IMR-90 (cell line): ENCODE results near the gene EIF2B2. TPM values are rescaled to one million over a fixed set of nuclear protein-coding genes. Genes with fewer than 3 reads are reported as not detected.

Source experiments
- ATAC-seq: fragments of 200-7000 bp; cut with Tn5 transposase; 2 replicates; pipeline ENCODE4 v1.9.1; 2020; ENCODE audit warnings: low read depth, mild to moderate bottlenecking, moderate library complexity
- BruUV-seq: library from RNA; stranded (reverse); fragments of 400-500 nt; replicated peaks from 2 replicates; lab custom pipeline; 2021; lab: Mats Ljungman, UMichigan
- CTCF ChIA-PET: fragments of 300-600 bp; formaldehyde crosslinking; extraction: SDS; loops from one replicate; lab custom pipeline; 2021; ENCODE audit warnings: antibody characterized with exemption; lab: Yijun Ruan, JAX
- POLR2A ChIA-PET: fragments of 300-600 bp; sonication (Branson Sonifier 250); formaldehyde crosslinking; loops from one replicate; lab custom pipeline; 2022; ENCODE audit warnings: antibody characterized with exemption; ENCODE audit not compliant: unreplicated experiment; lab: Charles Lee
- DNase-seq: peaks from one replicate; pipeline ENCODE4 v3.0.0; 2013
- H2AFZ ChIP-seq: replicated peaks from 2 replicates; pipeline ENCODE3; 2013; ENCODE audit warnings: low read length, mild to moderate bottlenecking; ENCODE audit not compliant: poor library complexity
- H2AK5ac ChIP-seq: 2 replicates; pipeline ENCODE4 v1.6.1; 2013; ENCODE audit warnings: low read depth, low read length, inconsistent platforms
- H2AK9ac ChIP-seq: replicated peaks from 2 replicates; pipeline ENCODE3; 2013; ENCODE audit warnings: mild to moderate bottlenecking, low read depth, low read length, moderate library complexity; ENCODE audit not compliant: poor library complexity
- H2BK120ac ChIP-seq: 2 replicates; pipeline ENCODE4 v1.6.1; 2013; ENCODE audit warnings: low read depth, low read length, inconsistent platforms
- H2BK15ac ChIP-seq: 3 replicates; pipeline ENCODE4 v1.6.1; 2013; ENCODE audit warnings: low read depth, low read length, inconsistent platforms
- H2BK20ac ChIP-seq: 2 replicates; pipeline ENCODE4 v1.6.1; 2013; ENCODE audit warnings: low read depth, mild to moderate bottlenecking, inconsistent platforms, low read length, moderate library complexity
- H2BK5ac ChIP-seq: 2 replicates; pipeline ENCODE4 v1.6.1; 2013; ENCODE audit warnings: mild to moderate bottlenecking, low read depth, low read length, inconsistent platforms; ENCODE audit not compliant: poor library complexity, severe bottlenecking
- H3K14ac ChIP-seq: replicated peaks from 2 replicates; pipeline ENCODE4 v1.6.1; 2013; ENCODE audit warnings: low read depth, low read length, inconsistent platforms
- H3K18ac ChIP-seq: 2 replicates; pipeline ENCODE4 v1.6.1; 2013; ENCODE audit warnings: low read depth, low read length, control low read depth
- H3K23ac ChIP-seq: 2 replicates; pipeline ENCODE4 v1.6.1; 2013; ENCODE audit warnings: low read depth, low read length, inconsistent platforms
- H3K27ac ChIP-seq: 2 replicates; pipeline ENCODE4 v1.5.1; 2013; ENCODE audit warnings: mild to moderate bottlenecking, control low read depth, low read length; ENCODE audit not compliant: insufficient read depth
- H3K27me3 ChIP-seq: 2 replicates; pipeline ENCODE4 v1.6.1; 2013; ENCODE audit warnings: low read length; ENCODE audit not compliant: control insufficient read depth, insufficient read depth
- H3K36me3 ChIP-seq: 2 replicates; pipeline ENCODE4 v1.6.1; 2013; ENCODE audit warnings: low read length, mixed read lengths; ENCODE audit not compliant: control insufficient read depth, insufficient read depth
- H3K4ac ChIP-seq: 2 replicates; pipeline ENCODE4 v1.6.1; 2013; ENCODE audit warnings: low read depth, low read length, inconsistent platforms
- H3K4me1 ChIP-seq: 2 replicates; pipeline ENCODE4 v1.6.1; 2013; ENCODE audit warnings: low read length, mixed read lengths; ENCODE audit not compliant: control insufficient read depth, insufficient read depth
- H3K4me2 ChIP-seq: 2 replicates; pipeline ENCODE4 v1.6.1; 2013; ENCODE audit warnings: low read depth, mild to moderate bottlenecking, control low read depth, low read length, moderate library complexity
- H3K4me3 ChIP-seq: 2 replicates; pipeline ENCODE4 v1.5.1; 2013; ENCODE audit warnings: low read depth, mild to moderate bottlenecking, control low read depth, low read length, moderate library complexity; ENCODE audit not compliant: insufficient read depth
- H3K56ac ChIP-seq: 2 replicates; pipeline ENCODE4 v1.6.1; 2013; ENCODE audit warnings: low read length, inconsistent platforms; ENCODE audit not compliant: insufficient read depth; ENCODE audit errors: extremely low read depth
- H3K79me1 ChIP-seq, 2 experiments: 2 replicates each; pipeline ENCODE4 v1.6.1; 2013; ENCODE audit warnings: low read length in 2 of 2, inconsistent platforms in 1 of 2, low read depth in 1 of 2
- H3K9ac ChIP-seq: 2 replicates; pipeline ENCODE4 v1.6.1; 2013; ENCODE audit warnings: low read depth, low read length, control low read depth
- H3K9me1 ChIP-seq: 2 replicates; pipeline ENCODE4 v1.6.1; 2013; ENCODE audit warnings: low read length, inconsistent platforms; ENCODE audit not compliant: insufficient read depth
- H3K9me3 ChIP-seq: 2 replicates; pipeline ENCODE4 v1.6.1; 2013; ENCODE audit warnings: low read length; ENCODE audit not compliant: control insufficient read depth, insufficient read depth
- H4K20me1 ChIP-seq: 2 replicates; pipeline ENCODE4 v1.6.1; 2013; ENCODE audit warnings: low read length, inconsistent platforms; ENCODE audit not compliant: insufficient read depth
- H4K5ac ChIP-seq: 2 replicates; pipeline ENCODE4 v1.6.1; 2013; ENCODE audit warnings: mild to moderate bottlenecking, low read depth, low read length, control low read depth
- H4K8ac ChIP-seq, 2 experiments: 2 replicates each; pipeline ENCODE4 v1.6.1; 2013; ENCODE audit warnings: low read depth in 2 of 2, low read length in 2 of 2, control low read depth in 1 of 2, inconsistent platforms in 1 of 2
- H4K91ac ChIP-seq: 2 replicates; pipeline ENCODE4 v1.6.1; 2013; ENCODE audit warnings: low read depth, low read length, inconsistent platforms; ENCODE audit not compliant: insufficient read depth
- BHLHE40 ChIP-seq: fragments of 150-350 bp; IDR thresholded peaks from 2 replicates; pipeline ENCODE4 v1.6.1; 2016; ENCODE audit warnings: mild to moderate bottlenecking, low read depth, low read length
- CEBPB ChIP-seq: IDR thresholded peaks from 2 replicates; pipeline ENCODE4 v1.6.1; 2012; ENCODE audit warnings: low read depth, low read length, improper control_type of control experiment
- FOS ChIP-seq: fragments of 150-350 bp; IDR thresholded peaks from 2 replicates; pipeline ENCODE4 v1.6.1; 2016; ENCODE audit warnings: low read depth, low read length
- MAFK ChIP-seq: IDR thresholded peaks from 2 replicates; pipeline ENCODE4 v1.6.1; 2012; ENCODE audit warnings: low read depth, low read length, improper control_type of control experiment
- POLR2A ChIP-seq: IDR thresholded peaks from 2 replicates; pipeline ENCODE4 v1.6.1; 2012; ENCODE audit warnings: mild to moderate bottlenecking, low read depth, low read length
- RCOR1 ChIP-seq: IDR thresholded peaks from 2 replicates; pipeline ENCODE4 v1.6.1; 2012; ENCODE audit warnings: mild to moderate bottlenecking, low read length, improper control_type of control experiment; ENCODE audit not compliant: insufficient replicate concordance
- RFX5 ChIP-seq: IDR thresholded peaks from 2 replicates; pipeline ENCODE4 v1.8.0; 2012; ENCODE audit warnings: low read depth, mild to moderate bottlenecking, low read length, moderate library complexity
- WGBS, 2 experiments: methylation state at CpG; one replicate each; pipeline versions ENCODE4 v1.1.5 to v1.1.7; 2013; ENCODE audit warnings: missing lambda C conversion rate in 2 of 2; ENCODE audit not compliant: insufficient read length in 1 of 2; ENCODE audit errors: extremely low coverage in 2 of 2; 5-methylcytosine and 5-hydroxymethylcytosine counted together
- dilution Hi-C: fragments of 300-500 bp; cut with HindIII; formaldehyde crosslinking; loops from one replicate; pipeline ENCODE4 v1.14.3; 2018; ENCODE audit warnings: low sequenced_read_pairs; ENCODE audit not compliant: unreplicated experiment
- in situ Hi-C: fragments of 300-500 bp; cut with MboI; formaldehyde crosslinking; loops from 3 replicates; pipeline ENCODE4 v1.14.3; 2019; ENCODE audit warnings: low sequenced_read_pairs, inconsistent platforms, mixed read lengths
- intact Hi-C: fragments of 100-400 bp; cut with micrococcal nuclease; formaldehyde crosslinking; loops from 2 replicates; pipeline ENCODE4 v1.10.0; 2022
- polyA plus RNA-seq, 3 experiments: library from polyadenylated mRNA; depleted of rRNA; stranded (reverse); fragments of >200 nt; gene quantifications; 2 replicates each; pipeline ENCODE4 v1.2.3, GENCODE V29; 2012; ENCODE audit warnings: low replicate concordance in 1 of 3
- total RNA-seq: library from RNA; depleted of rRNA; stranded (reverse); fragments of >200 nt; gene quantifications from 2 replicates; pipeline ENCODE4 v1.2.3, GENCODE V29; 2012

Gene EIF2B2
- total and polyA plus RNA-seq, 2 of the 4 experiments (the other 2 are of a cell fraction) = 63.6 to 70.1 TPM

DNA sequence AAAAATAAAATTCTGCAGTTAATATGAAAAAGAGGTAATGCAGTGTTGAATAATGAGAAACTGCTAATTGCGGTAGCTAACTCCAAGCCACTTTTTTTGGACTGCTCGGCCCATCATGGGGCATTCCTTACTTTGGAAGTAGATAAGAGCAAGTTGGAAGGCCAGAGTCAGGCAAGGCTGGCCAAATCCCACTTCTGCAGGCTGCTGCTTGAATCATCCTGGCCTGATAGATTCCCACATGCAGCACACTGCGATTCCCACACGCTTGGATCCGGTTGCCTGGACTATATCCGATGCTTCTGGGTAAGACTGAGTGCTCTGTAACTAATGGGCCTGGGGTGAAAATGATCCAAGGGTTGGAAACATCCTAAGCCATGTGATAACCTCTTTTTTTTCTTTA is 10.6 kb downstream of the EIF2B2 start:
- no peak overlapping the region for H3K4ac ChIP-seq
- intact Hi-C loops (no loop called here), dilution Hi-C loops (no loop called here), in situ Hi-C loops (no loop called here)
- H3K79me1 ChIP-seq = peaks cover 13 to 17% of the 10 kb centered on the region in 2 experiments; a peak in 3 of 4 replicates
- H3K56ac ChIP-seq = no peak overlapping the region
- H4K8ac ChIP-seq = no peak overlapping the region
- no peak overlapping the region for H2AK9ac ChIP-seq
- H2AFZ ChIP-seq = no peak overlapping the region
- peaks cover 3% of the 10 kb centered on the region for H3K9me1 ChIP-seq
- peaks cover 3% of the 10 kb centered on the region; the same call in 1 of the 2 replicates for H3K4me1 ChIP-seq
- ATAC-seq (no peak), DNase-seq (no peak)
- H3K23ac ChIP-seq = no peak overlapping the region
- ChIA-PET CTCF (no interaction called here), POLR2A (no interaction called here)
- no peaks in the 10 kb centered on the region for H3K9me3 ChIP-seq
- H2BK120ac ChIP-seq = no peak overlapping the region
- H3K14ac ChIP-seq = no peak overlapping the region
- H2AK5ac ChIP-seq = no peak overlapping the region
- no peaks in the 10 kb centered on the region for H3K27me3 ChIP-seq
- H4K5ac ChIP-seq = no peak overlapping the region
- no peak for TF ChIP-seq FOS
- no peak for TF ChIP-seq BHLHE40
- no peak for TF ChIP-seq POLR2A
- TF ChIP-seq MAFK = no peak
- TF ChIP-seq RCOR1 = no peak
- TF ChIP-seq RFX5 = no peak
- TF ChIP-seq CEBPB = no peak
- no TSS peak for BruUV-seq
- no peak overlapping the region for H2BK20ac ChIP-seq
- no peak overlapping the region for H3K9ac ChIP-seq
- H4K91ac ChIP-seq = no peak overlapping the region
- no CpG with 5 or more reads among the region's 6 CpGs for WGBS, 2 experiments
- no peaks in the 10 kb centered on the region for H4K20me1 ChIP-seq
- no peak overlapping the region for H3K4me3 ChIP-seq
- H3K4me2 ChIP-seq = no peak overlapping the region
- no peak overlapping the region for H2BK5ac ChIP-seq
- no peak overlapping the region for H3K18ac ChIP-seq
- H2BK15ac ChIP-seq = no peak overlapping the region
- peaks cover 31% of the 10 kb centered on the region for H3K36me3 ChIP-seq
- no peak overlapping the region for H3K27ac ChIP-seq
